Skeletal muscle tissue (tissue), 4 donors: ENCODE measurements around the gene VPS35. TPM values are rescaled to one million over a fixed set of nuclear protein-coding genes. Genes with fewer than 3 reads are reported as not detected.

ENCODE experiments used
- H3K27ac ChIP-seq: one replicate; pipeline ENCODE4 v1.7.0; 2013; ENCODE audit warnings: mild to moderate bottlenecking, low read depth, low read length, inconsistent platforms
- H3K27me3 ChIP-seq, 3 donors: one replicate each; pipeline ENCODE4 v1.7.0; 2013; ENCODE audit warnings: low read length in 3 of 3; ENCODE audit not compliant: control insufficient read depth in 3 of 3, insufficient read depth in 3 of 3
- H3K36me3 ChIP-seq, 3 donors: one replicate each; pipeline ENCODE4 v1.7.0; 2013; ENCODE audit warnings: low read length in 3 of 3; ENCODE audit not compliant: control insufficient read depth in 3 of 3, insufficient read depth in 3 of 3
- H3K4me1 ChIP-seq, 3 donors: one replicate each; pipeline ENCODE4 v1.7.0; 2013; ENCODE audit warnings: low read length in 3 of 3, mild to moderate bottlenecking in 3 of 3; ENCODE audit not compliant: control insufficient read depth in 3 of 3, insufficient read depth in 3 of 3
- H3K4me3 ChIP-seq, 3 donors: one replicate each; pipeline ENCODE4 v1.7.0; 2013; ENCODE audit warnings: low read length in 3 of 3
- H3K9ac ChIP-seq, 3 donors: one replicate each; pipeline ENCODE4 v1.7.0; 2013; ENCODE audit warnings: low read length in 3 of 3, mild to moderate bottlenecking in 3 of 3, moderate library complexity in 2 of 3, low read depth in 1 of 3
- H3K9me3 ChIP-seq, 3 donors: one replicate each; pipeline ENCODE4 v1.7.0; 2013; ENCODE audit warnings: low read length in 3 of 3; ENCODE audit not compliant: control insufficient read depth in 3 of 3
- total RNA-seq: library from RNA; depleted of rRNA; stranded (reverse); fragments of >200 nt; gene quantifications from one replicate; pipeline ENCODE4 v1.2.3, GENCODE V29; 2014
- donor health status: Osteomylitis.

VPS35 gene
- total RNA-seq, 1 donor from 2014 or later: 107 TPM

- Histone ChIP-seq H3K4me3 (peak overlapping the region in 1 of 3 donors; percentile 41), H3K4me1 (peaks cover 15 to 62% (median 46%) of the 10 kb centered on the region in 3 donors), H3K27ac (peak overlapping the region; percentile 54), H3K9me3 (no peaks in the 10 kb centered on the region), H3K36me3 (peaks cover 0 to 9% (median 0%) of the 10 kb centered on the region in 3 donors), H3K27me3 (no peaks in the 10 kb centered on the region), H3K9ac (no peak overlapping the region)
These were observed 26.0 kb upstream of the VPS35 start for GRCh38 chr16:46714797-46715591.

DNA sequence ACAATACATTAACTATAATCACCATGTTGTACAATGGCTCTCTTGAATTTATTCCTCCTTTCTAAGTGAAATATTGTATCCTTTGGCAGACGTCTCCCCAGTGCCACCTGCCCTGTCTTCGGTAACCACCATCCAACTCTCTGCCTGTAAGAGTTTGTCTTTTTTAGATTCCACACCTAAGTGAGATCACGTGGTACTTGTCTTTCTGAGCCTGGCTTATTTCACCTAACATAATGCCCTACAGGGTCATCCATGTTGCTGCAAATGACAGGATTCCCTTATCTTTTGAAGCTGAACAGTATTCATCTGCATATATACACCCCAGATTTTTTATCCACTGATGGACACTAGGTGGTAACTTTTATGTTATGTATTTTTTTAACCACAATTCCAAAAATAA, 24.7 kb upstream of the VPS35 start:
- peak overlapping the region; percentile 51 for H3K27ac ChIP-seq
- H3K9me3 ChIP-seq: no peaks in the 10 kb centered on the region
- no peak overlapping the region for H3K9ac ChIP-seq
- H3K4me1 ChIP-seq: peaks cover 15 to 62% (median 46%) of the 10 kb centered on the region in 3 donors
- peaks cover 0 to 8% (median 4%) of the 10 kb centered on the region in 3 donors for H3K36me3 ChIP-seq
- no peaks in the 10 kb centered on the region for H3K27me3 ChIP-seq
- no peak overlapping the region for H3K4me3 ChIP-seq

DNA sequence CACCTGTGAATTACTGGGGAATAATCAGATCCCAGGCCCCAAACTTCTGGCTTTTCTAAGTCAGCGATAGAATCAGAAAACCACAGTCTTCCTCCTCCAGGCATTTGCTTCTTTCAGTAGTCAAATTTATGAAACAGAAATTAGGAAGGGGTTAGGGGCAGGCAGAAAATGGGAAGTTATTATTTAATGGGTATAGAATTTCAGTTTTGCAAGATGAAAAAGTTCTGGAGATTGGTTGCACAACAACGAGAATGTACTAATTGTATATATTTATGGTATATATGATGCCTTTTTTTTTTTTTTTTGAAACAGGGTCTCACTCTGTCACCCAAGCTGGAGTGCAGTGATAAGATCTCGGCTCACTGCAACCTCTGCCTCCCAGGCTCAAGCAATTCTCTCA, 23.9 kb upstream of the VPS35 start:
- Histone ChIP-seq H3K4me3 (no peak overlapping the region), H3K36me3 (peaks cover 0 to 10% (median 9%) of the 10 kb centered on the region in 3 donors), H3K9ac (no peak overlapping the region), H3K4me1 (peaks cover 15 to 61% (median 46%) of the 10 kb centered on the region in 3 donors), H3K9me3 (no peaks in the 10 kb centered on the region), H3K27me3 (no peaks in the 10 kb centered on the region), H3K27ac (peak overlapping the region; percentile 83)

DNA sequence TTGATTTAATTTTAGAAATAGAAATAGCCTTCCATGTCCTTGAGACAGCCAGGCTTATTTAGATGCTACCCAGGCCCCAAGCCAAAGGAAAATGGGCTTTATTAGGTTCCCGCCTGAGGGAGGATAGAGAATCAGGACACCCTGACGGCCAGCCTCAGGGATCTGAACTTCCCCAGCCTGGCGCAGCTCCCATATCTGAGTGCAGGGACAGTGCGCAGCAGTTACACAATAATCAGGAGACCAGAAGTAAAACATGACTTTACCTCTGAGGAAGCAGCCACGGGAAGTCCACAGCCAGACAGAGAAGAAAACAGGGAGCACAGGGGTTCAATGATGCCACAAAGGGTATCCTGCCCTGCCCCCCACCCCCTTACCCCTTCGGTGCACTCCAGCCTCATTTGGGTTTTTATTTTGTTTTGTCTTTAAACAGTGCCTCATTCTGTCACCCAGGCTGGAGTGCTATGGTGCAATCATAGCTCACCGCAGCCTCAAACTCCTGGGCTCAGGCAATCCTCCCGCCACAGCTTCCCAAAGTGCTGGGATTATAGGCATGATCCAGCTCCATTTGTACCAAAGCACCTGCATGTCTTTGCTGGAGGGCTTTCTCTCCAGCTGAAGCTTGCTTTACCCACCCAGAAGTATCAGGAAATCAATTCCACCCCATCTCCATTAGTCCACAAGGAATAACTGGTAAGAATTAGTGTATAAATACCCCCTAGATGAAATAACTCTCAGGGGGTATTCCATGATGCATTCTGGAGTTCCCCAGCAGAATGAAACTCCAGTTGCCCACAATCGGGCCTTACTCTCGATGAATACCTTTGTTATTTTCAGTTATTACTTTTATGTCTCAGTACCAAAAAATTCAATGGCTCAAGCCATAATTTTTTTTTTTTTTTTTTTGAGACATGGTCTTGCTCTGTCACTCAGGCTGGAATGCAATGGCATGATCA, 22.4 kb upstream of the VPS35 start:
- Histone ChIP-seq H3K4me1 (peaks cover 13 to 46% (median 33%) of the 10 kb centered on the region in 3 donors), H3K27ac (peak overlapping the region; percentile 83), H3K4me3 (peak overlapping the region in 1 of 3 donors; percentile 47), H3K9ac (peak overlapping the region in 2 of 3 donors; percentile 51 to 68), H3K36me3 (peaks cover 0 to 24% (median 6%) of the 10 kb centered on the region in 3 donors), H3K27me3 (no peaks in the 10 kb centered on the region), H3K9me3 (no peaks in the 10 kb centered on the region)

DNA sequence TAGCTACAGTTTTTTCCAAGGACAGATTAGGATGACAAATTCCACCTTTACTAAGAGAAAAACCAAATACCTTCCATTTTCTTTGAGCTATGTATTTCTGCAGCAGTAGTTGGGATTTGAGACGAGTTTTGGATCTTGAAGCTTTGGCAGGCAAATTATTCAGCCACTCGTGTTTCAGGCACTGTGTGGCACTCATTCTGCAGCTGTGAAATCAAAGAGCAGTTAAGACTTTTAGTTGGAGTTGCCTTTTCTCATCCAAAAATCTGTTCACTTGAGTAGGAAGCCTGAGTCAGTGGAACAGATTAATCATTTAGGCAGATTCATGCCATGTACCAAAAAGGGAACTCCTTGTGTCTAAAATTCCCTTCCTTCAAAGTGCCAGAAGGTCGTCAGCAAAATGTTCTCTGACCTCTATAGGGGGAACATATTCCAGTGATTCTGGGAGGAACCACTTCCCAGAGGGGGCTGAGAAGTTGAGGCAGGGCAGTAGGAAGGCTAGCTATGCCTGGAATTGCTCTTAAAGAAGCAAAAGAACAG, 20.6 kb upstream of the VPS35 start:
- Histone ChIP-seq H3K4me3 (no peak overlapping the region), H3K4me1 (peaks cover 1 to 34% (median 19%) of the 10 kb centered on the region in 3 donors), H3K36me3 (peaks cover 0 to 24% (median 8%) of the 10 kb centered on the region in 3 donors)

DNA sequence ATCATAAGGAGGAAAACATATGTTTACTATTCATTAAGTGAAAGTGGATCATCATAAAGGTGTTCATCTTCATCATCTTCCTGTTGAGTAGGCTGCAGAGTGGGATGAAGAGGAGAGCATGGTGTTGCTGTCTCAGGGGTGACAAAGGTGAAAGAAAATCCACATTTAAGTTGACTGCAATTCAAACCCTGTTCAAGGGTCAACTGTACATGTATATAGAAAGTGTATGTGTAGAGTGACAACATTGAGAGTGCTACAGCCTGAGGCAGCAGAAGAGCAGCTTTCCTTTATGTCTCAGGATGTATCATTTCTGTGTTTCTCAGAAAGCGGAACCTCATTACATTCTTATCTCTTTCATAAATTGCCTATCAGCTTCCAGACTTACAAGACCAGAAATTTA, 17.7 kb upstream of the VPS35 start:
- no peak overlapping the region for H3K9ac ChIP-seq
- H3K27me3 ChIP-seq: no peaks in the 10 kb centered on the region
- peaks cover 0 to 14% (median 5%) of the 10 kb centered on the region in 3 donors for H3K4me1 ChIP-seq
- no peaks in the 10 kb centered on the region for H3K9me3 ChIP-seq
- no peak overlapping the region for H3K4me3 ChIP-seq
- H3K36me3 ChIP-seq: peaks cover 0 to 24% (median 6%) of the 10 kb centered on the region in 3 donors
- H3K27ac ChIP-seq: no peak overlapping the region

More for the DNA sequence above, 20.6 kb upstream of the VPS35 start:
- no peaks in the 10 kb centered on the region for H3K9me3 ChIP-seq
- no peaks in the 10 kb centered on the region for H3K27me3 ChIP-seq
- peak overlapping the region; percentile 30 for H3K27ac ChIP-seq
- no peak overlapping the region for H3K9ac ChIP-seq

DNA sequence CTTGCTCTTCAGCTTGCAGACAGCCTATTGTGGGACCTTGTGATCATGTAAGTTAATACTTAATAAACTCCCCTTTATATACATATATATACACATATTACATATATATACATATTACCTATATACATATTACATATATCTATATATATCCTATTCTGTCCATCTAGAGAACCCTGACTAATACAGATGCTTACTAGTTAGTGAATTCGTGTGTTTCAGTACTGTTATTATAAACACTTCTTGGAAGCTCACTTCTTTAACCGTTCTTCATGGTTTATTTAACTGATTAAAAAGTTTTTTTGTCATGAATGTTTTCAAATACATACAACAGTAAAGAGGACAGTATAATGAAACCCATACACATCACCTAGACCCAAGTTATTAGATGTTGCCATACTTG, 13.1 kb upstream of the VPS35 start:
- H3K9me3 ChIP-seq: no peaks in the 10 kb centered on the region
- H3K9ac ChIP-seq: no peak overlapping the region
- no peaks in the 10 kb centered on the region for H3K27me3 ChIP-seq
- peaks cover 0 to 5% (median 2%) of the 10 kb centered on the region in 3 donors for H3K36me3 ChIP-seq
- no peak overlapping the region for H3K27ac ChIP-seq
- H3K4me3 ChIP-seq: no peak overlapping the region
- no peaks in the 10 kb centered on the region for H3K4me1 ChIP-seq

GRCh38 chr16:46701615-46702014, 12.6 kb upstream of the VPS35 start:
- Histone ChIP-seq H3K4me1 (no peaks in the 10 kb centered on the region), H3K9ac (no peak overlapping the region), H3K27ac (no peak overlapping the region), H3K27me3 (no peaks in the 10 kb centered on the region), H3K9me3 (no peaks in the 10 kb centered on the region), H3K4me3 (no peak overlapping the region), H3K36me3 (peaks cover 0 to 2% (median 2%) of the 10 kb centered on the region in 3 donors)

DNA sequence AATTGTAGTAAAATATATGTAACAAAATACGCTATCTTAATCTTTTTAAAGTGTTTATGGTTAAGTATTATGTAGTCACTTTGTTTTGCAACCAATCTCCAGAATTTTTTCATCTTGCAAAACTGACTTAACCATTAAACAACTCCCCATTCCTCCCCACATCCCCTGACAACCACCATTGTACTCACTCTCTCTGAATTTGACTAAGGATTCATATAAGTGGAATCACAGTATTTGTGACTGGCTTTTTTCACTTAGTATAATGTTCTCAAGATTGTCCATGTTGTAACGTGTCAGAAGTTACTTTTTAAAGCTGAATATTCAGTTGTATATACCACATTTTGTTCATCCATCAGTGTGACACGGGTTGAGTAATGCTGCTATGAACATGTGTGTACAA, 11.1 kb upstream of the VPS35 start:
- H3K9me3 ChIP-seq: no peaks in the 10 kb centered on the region
- no peak overlapping the region for H3K4me3 ChIP-seq
- H3K27me3 ChIP-seq: no peaks in the 10 kb centered on the region
- no peaks in the 10 kb centered on the region for H3K4me1 ChIP-seq
- no peak overlapping the region for H3K27ac ChIP-seq
- no peak overlapping the region for H3K9ac ChIP-seq
- no peaks in the 10 kb centered on the region for H3K36me3 ChIP-seq
